ENCODE results near the gene MLANA.

MLANA gene

DNA sequence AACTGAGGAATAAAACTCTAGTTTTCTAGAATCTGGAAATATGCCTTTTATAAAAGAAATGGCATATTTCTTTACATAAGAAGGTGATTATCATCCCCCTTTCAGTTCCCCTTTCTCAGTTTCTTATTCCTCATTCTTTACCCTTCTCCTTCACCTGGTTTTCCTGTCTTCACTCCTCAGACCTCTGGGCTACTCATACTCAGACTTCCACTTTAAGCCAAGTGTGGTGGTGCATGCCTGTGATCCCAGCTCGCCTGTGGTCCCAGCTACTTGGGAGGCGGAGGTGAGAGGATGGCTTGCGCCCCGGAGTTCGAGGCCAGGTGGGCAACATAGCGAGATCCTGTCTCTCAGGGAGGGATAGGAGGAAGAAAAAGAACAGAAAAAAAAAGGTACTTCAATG is 67.6 kb downstream of the MLANA start:
- H3K27ac ChIP-seq, result no peak overlapping the region
- CTCF ChIA-PET, result interaction anchor here (0.6 kb wide), 1 partner anchor 468 kb away, joined by 3 read pairs; no protein-coding TSS in a partner anchor
- TF ChIP-seq, protein P1, sequence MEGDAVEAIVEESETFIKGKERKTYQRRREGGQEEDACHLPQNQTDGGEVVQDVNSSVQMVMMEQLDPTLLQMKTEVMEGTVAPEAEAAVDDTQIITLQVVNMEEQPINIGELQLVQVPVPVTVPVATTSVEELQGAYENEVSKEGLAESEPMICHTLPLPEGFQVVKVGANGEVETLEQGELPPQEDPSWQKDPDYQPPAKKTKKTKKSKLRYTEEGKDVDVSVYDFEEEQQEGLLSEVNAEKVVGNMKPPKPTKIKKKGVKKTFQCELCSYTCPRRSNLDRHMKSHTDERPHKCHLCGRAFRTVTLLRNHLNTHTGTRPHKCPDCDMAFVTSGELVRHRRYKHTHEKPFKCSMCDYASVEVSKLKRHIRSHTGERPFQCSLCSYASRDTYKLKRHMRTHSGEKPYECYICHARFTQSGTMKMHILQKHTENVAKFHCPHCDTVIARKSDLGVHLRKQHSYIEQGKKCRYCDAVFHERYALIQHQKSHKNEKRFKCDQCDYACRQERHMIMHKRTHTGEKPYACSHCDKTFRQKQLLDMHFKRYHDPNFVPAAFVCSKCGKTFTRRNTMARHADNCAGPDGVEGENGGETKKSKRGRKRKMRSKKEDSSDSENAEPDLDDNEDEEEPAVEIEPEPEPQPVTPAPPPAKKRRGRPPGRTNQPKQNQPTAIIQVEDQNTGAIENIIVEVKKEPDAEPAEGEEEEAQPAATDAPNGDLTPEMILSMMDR (conservative IDR thresholded peaks at IDR 0.05; ENCODE audit: low read depth), result no peak
- no peak for DNase-seq (ENCODE audit: low spot score)
- POLR2A ChIA-PET (ENCODE audit: low non-redundant PET), result no interaction called here
